Measurements from ENCODE around the gene CHURC1.
"Not testable (repeated sequence)": the region's sequence is repeated elsewhere in the genome, so short reads cannot be mapped to it uniquely, and the experiment has no call there.

The CHURC1 gene

GRCh38 chr14:64906022-64906421 lies 8.2 kb upstream of the CHURC1 start:
- DNase-seq (ENCODE audit: low read depth in 2 of 2, low spot score in 1 of 2), result no peak

DNA sequence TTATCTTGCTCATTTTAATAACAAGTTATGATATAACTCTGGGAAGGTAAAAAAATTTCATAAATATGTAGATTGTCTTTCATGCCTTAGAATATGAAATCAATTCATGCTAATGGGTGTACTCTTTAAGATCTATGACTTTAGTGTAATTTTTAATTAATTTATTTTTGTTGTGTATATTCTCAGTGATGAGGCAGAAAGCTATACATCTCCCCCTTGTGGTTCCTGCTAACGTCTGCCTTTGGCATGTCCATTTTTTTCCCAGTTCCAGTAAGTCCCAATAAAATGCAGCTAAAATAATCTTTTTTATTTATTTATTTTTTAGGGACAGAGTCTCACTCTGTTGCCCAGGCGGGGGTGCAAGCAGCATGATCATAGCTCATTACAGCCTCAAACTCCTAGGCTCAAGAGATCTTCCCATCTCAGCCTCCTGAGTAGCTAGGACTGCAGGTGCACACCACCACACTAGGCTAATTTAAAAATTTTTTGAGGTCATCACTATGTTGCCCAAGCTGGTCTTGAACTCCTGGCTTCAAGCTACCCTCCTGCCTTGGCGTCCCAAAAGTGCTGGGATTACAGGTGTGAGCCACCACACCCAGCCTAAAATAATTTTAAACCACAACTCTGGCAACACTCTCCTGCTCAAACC lies 3.3 kb upstream of the CHURC1 start:
- DNase-seq (ENCODE audit: low read depth in 2 of 2, low spot score in 1 of 2), result no peak

DNA sequence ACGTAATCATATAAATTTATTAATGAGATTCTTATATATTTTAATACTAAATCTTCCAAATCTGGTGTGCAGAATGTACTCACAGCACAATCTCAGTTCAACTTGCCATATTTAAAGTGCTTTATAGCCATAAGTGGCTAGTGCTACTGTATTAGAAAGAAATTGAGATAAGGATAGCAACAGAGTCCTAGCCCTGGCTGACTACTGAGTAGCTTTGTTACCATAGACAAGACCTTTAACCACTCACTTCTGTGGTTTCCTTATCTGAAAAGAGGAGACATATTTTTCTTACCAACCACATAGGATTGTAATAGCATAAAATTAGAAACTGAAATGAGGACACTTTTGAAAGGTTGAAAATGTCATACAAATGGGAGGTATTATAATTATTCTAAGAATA lies 2.0 kb upstream of the CHURC1 start:
- DNase-seq (ENCODE audit: low read depth in 2 of 2, low spot score in 1 of 2), result no peak

- DNase-seq (ENCODE audit: low read depth in 2 of 2, low spot score in 1 of 2), result not testable (repeated sequence)
Observed at GRCh38 chr14:64913477-64913876, 778 bp upstream of the CHURC1 start.

GRCh38 chr14:64915029-64915424 lies 772 bp downstream of the CHURC1 start:
- DNase-seq (ENCODE audit: low read depth in 2 of 2, low spot score in 1 of 2), result no peak

GRCh38 chr14:64915797-64916196 lies 1.5 kb downstream of the CHURC1 start:
- no peak for DNase-seq (ENCODE audit: low read depth in 2 of 2, low spot score in 1 of 2)

DNA sequence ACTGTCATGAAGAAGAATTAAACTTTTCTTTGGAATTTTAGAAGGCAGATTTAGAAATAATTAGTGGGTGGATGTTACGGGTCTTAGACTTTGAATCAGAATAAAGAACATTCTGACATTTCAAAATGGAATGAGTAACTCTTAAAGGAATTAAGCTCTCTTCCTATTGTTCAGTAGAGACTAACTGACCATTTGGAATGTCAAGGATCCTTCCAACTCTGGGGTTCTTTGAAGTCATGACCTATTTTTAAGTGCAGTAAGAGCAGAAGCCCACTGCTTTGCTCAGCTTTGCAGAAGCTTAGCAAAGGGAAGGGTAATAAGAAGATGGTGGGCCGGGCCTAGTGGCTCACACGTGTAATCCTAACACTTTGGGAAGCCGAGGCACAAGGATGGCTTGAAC lies 4.0 kb downstream of the CHURC1 start:
- no peak for DNase-seq (ENCODE audit: low read depth in 2 of 2, low spot score in 1 of 2)

DNA sequence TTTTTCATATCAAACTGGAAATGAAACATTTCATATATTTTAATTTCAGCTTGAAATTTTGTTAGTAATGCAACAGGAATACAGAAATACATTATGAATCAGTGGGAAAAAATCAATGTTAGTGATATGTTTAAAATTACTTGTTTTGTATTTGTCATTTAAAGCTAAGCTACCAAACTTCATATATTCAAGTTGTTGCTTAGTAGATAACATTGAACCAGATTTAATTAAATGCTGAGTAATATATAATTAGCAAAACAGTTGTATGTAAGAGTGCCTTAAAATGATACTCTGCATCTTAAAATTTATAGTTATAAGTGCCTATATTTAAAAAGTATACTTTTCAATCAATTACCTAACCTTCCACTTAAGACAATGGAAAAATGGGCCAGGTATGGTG lies 5.0 kb downstream of the CHURC1 start:
- no peak for DNase-seq (ENCODE audit: low read depth in 2 of 2, low spot score in 1 of 2)

GRCh38 chr14:64919618-64920017 lies 5.4 kb downstream of the CHURC1 start:
- no peak for DNase-seq (ENCODE audit: low read depth in 2 of 2, low spot score in 1 of 2)

DNA sequence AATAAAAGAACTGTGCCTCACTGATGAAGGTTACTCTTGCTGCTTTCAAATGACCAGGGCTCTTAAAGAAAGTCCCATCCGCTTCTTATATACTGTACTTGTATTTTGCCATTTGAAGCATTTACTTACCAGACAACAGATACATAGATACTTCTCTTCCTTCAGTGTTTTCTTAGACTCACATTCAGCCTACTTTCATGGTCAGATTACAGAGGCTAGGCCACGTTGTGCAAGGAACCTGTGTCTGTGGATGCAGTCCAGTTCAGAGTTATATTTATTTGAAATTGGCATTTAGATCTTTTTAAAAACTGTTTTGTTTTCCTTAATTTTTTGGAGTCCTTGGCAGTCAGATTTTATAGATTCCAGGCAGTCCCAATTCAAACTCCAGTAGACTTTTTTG lies 6.2 kb downstream of the CHURC1 start:
- no peak for DNase-seq (ENCODE audit: low read depth in 2 of 2, low spot score in 1 of 2)

DNA sequence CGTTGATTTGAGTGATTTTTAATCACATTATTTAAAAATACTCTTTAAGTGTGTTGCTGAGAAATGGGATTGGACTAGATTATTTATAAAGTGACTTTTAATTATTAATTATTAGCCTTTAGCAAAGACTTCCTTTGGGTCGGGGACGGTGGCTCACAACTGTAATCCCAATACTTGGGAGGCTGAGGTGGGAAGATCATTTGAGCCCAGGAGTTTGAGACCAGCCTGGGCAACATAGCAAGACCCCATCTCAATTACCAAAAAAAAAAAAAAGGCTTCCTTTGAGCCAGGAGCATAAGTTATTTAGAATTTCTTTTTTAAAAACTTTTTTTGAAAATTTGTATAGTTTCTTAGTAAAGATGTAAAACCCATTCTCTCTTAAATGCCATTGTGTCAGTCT lies 8.8 kb downstream of the CHURC1 start:
- DNase-seq (ENCODE audit: low read depth in 2 of 2, low spot score in 1 of 2), result no peak

DNA sequence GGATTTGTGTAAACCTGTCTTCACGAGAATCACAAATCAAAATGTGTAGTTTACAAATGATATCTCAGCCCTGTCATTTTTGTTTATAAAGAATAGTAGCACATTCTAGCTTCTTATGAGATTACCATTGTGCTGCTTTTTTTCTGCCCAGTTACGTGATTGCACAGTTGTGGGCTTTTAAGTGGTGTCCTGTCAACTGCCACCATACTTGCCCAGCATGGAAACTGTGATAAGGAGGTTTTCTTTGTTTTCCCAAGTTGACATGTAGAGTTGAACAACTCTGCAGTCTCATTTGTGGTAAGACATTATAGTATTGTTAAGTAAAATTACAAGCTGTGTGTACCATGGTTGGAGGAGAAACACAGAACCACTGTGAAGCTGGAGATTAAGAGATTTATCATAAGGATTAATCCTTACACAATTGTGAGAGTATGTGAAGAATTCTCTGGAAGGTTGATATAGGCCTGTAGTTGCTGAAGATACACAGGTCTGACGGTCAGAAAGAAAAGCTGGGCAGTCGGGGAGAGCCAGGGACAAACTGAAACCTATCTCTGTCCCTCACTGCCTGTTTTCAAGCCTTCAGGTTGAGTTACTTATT lies 12.2 kb downstream of the CHURC1 start:
- DNase-seq (ENCODE audit: low read depth in 2 of 2, low spot score in 1 of 2), result no peak

DNA sequence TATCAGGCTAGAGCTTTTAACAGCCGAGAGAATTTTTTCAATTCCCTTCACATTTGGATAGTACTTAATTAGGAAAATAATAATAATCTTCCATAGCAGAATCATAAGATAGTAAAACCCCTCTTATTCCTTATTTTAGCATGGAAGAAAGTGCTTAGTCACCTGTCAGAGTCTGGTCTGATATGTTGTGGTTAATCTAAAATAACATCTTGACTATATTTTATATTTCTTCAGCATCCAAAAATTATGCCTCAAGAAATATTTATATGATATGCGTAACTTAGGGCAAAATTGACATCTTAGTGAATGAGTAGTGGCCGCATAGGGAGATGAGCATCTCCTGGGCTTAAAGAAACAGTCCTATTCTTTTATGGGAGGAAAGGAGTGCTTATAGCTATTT lies 12.8 kb downstream of the CHURC1 start:
- DNase-seq (ENCODE audit: low read depth in 2 of 2, low spot score in 1 of 2), result no peak

GRCh38 chr14:64928239-64929013 lies 14.2 kb downstream of the CHURC1 start:
- no peak for DNase-seq (ENCODE audit: low read depth in 2 of 2, low spot score in 1 of 2)

DNA sequence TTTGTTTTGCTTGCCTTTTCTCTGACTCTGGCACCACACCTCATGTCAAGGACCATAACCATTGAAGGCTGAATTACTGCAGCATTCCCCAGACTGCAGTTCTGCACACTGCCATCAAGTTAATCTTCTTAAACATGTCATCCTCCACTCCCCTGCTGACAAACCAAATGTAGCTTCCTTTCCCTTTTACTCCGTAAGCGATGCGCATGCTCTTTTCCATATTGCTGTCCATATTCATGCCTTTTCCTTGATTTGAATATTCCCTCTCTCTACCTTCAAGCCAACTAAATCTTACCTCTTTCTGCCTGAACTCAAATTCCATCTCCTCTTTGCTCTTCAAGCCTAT lies 14.7 kb downstream of the CHURC1 start:
- no peak for DNase-seq (ENCODE audit: low read depth in 2 of 2, low spot score in 1 of 2)

- DNase-seq (ENCODE audit: low read depth in 2 of 2, low spot score in 1 of 2), result no peak
Observed at GRCh38 chr14:64930085-64930843, 16.0 kb downstream of the CHURC1 start.

DNA sequence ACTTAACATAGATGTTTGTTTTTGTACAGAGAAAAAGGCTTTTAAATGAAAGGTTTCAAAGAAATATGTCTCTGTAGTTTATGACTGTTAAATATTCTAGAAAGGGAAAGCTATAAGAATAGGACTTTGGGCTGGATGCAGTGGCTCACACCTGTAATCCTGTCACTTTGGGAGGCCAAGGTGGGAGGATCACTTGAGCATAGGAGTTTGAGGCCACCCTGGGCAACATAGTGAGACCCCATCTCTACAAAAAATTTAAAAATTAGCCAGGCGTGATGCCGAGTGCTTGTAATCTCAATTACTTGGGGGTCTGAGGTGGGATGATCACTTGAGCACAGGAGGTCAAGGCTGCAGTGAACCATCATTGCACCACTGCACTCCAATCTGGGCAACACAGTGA lies 16.9 kb downstream of the CHURC1 start:
- no peak for DNase-seq (ENCODE audit: low read depth in 2 of 2, low spot score in 1 of 2)

- no peak for DNase-seq (ENCODE audit: low read depth in 2 of 2, low spot score in 1 of 2)
Observed at GRCh38 chr14:64932231-64932630, 18.0 kb downstream of the CHURC1 start.

- no peak for DNase-seq (ENCODE audit: low read depth in 2 of 2, low spot score in 1 of 2)
Observed at GRCh38 chr14:64934338-64934929, 20.2 kb downstream of the CHURC1 start.

DNA sequence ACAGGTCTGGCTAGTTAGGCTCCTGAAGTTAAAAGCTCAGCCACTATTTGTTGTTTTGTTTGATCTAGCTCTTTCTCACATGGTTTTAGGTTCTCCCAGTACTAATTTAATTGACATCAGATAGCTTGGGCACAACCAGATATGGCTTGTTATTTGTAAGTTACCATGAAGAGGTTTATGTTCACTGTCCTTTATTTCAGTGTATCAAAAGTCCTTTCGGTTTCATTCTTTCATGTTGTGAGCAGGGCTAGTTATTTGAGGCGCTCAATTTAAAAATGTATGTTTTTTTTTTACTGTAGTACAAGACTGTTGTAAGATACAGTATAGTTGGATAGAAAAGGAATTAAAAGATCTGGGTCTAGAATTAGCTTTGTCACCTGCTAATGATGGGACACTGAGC lies 21.3 kb downstream of the CHURC1 start:
- DNase-seq (ENCODE audit: low read depth in 2 of 2, low spot score in 1 of 2), result no peak

GRCh38 chr14:64937171-64937820 lies 23.0 kb downstream of the CHURC1 start:
- DNase-seq (ENCODE audit: low read depth in 2 of 2, low spot score in 1 of 2), result no peak

All from stimulated activated CD8-positive, alpha-beta memory T cell treated with anti-CD3 and anti-CD28 coated beads, Interleukin-4, amount 100 ng/mL, for 1 hour (primary cell).